Endothelial cell of umbilical vein (primary cell): ENCODE data around the gene DENND5B. TPM values are rescaled to one million over a fixed set of nuclear protein-coding genes. Genes with fewer than 3 reads are reported as not detected.

Experiments
- BruUV-seq: library from RNA; stranded (reverse); fragments of 400-500 nt; replicated peaks from 2 replicates; lab custom pipeline; 2021; lab: Mats Ljungman, UMichigan
- CTCF ChIA-PET: fragments of 300-600, 350-600 bp; sonication (Branson Sonifier 250); formaldehyde crosslinking; loops from one replicate; lab custom pipeline; 2021; ENCODE audit warnings: antibody characterized with exemption, inconsistent platforms; lab: Charles Lee
- POLR2A ChIA-PET: fragments of 300-600, 350-600 bp; sonication (Branson Sonifier 250); formaldehyde crosslinking; loops from one replicate; lab custom pipeline; 2021; ENCODE audit warnings: antibody characterized with exemption, inconsistent platforms; lab: Charles Lee
- DNase-seq: peaks from one replicate; pipeline ENCODE4 v3.0.0-alpha.2; 2011; ENCODE audit warnings: low read depth, low spot score
- FAIRE-seq: peaks from 2 replicates; lab custom pipeline; 2011; peaks lifted over from hg19 to GRCh38; lab: Jason Lieb, UNC
- H2AFZ ChIP-seq: 2 replicates; pipeline ENCODE4 v1.6.0; 2012; ENCODE audit warnings: low read depth, low read length, control low read depth, inconsistent platforms
- H3K27ac ChIP-seq: 2 replicates; pipeline ENCODE4 v1.5.1; 2011; ENCODE audit warnings: low read depth, mild to moderate bottlenecking, control low read depth, low read length, moderate library complexity; ENCODE audit not compliant: insufficient read depth
- H3K27me3 ChIP-seq, 2 experiments: 2 replicates each; pipeline versions ENCODE4 v1.6.0 to v1.6.1; 2011; ENCODE audit warnings: low read length in 2 of 2, mixed read lengths in 1 of 2; ENCODE audit not compliant: control insufficient read depth in 2 of 2, insufficient read depth in 2 of 2
- H3K36me3 ChIP-seq, 2 experiments: 2 replicates in 1 of 2; 3 replicates in 1 of 2; pipeline ENCODE4 v1.5.1; 2011; ENCODE audit warnings: low read length in 2 of 2, mild to moderate bottlenecking in 1 of 2, moderate library complexity in 1 of 2; ENCODE audit not compliant: control insufficient read depth in 2 of 2, insufficient read depth in 2 of 2; ENCODE audit errors: extremely low read depth in 1 of 2
- H3K4me1 ChIP-seq: 3 replicates; pipeline ENCODE4 v1.5.1; 2011; ENCODE audit warnings: mild to moderate bottlenecking, low read length; ENCODE audit not compliant: control insufficient read depth, insufficient read depth; ENCODE audit errors: extremely low read depth
- H3K4me2 ChIP-seq: 2 replicates; pipeline ENCODE4 v1.6.1; 2011; ENCODE audit warnings: low read length, control low read depth, mixed read lengths; ENCODE audit not compliant: insufficient read depth
- H3K4me3 ChIP-seq, 3 experiments: fragments of 200-600 bp in 1 of 3; sonication (generic), shearing (Covaris generic) in 1 of 3; replicated peaks in 1 of 3; 2 replicates each; pipeline ENCODE4 v1.5.1; 2011 to 2016; ENCODE audit warnings: control low read depth in 3 of 3, low read length in 3 of 3, mild to moderate bottlenecking in 2 of 3, inconsistent platforms in 1 of 3, low read depth in 1 of 3, moderate library complexity in 1 of 3; ENCODE audit not compliant: insufficient read depth in 1 of 3
- H3K79me2 ChIP-seq: 2 replicates; pipeline ENCODE4 v1.6.0; 2012; ENCODE audit warnings: low read length, inconsistent platforms; ENCODE audit not compliant: control insufficient read depth, insufficient read depth
- H3K9ac ChIP-seq: replicated peaks from 2 replicates; pipeline ENCODE3; 2011; ENCODE audit warnings: low read length, control low read depth; ENCODE audit not compliant: insufficient read depth; ENCODE audit errors: extremely low read depth
- H3K9me1 ChIP-seq: replicated peaks from 3 replicates; pipeline ENCODE4 v1.6.0; 2011; ENCODE audit warnings: mild to moderate bottlenecking, low read length; ENCODE audit not compliant: control insufficient read depth, insufficient read depth; ENCODE audit errors: extremely low read depth
- H3K9me3 ChIP-seq: replicated peaks from 2 replicates; pipeline ENCODE4 v1.5.1; 2012; ENCODE audit warnings: low read length, inconsistent platforms; ENCODE audit not compliant: control insufficient read depth, insufficient read depth
- H4K20me1 ChIP-seq: replicated peaks from 2 replicates; pipeline ENCODE3; 2011; ENCODE audit warnings: mild to moderate bottlenecking, low read length; ENCODE audit not compliant: control insufficient read depth, insufficient read depth; ENCODE audit errors: extremely low read depth
- EZH2 ChIP-seq: IDR thresholded peaks from 2 replicates; pipeline ENCODE4 v1.6.1; 2012; ENCODE audit warnings: borderline replicate concordance, low read depth, mild to moderate bottlenecking, moderate library complexity, low read length, inconsistent platforms; ENCODE audit not compliant: severe bottlenecking
- FOS ChIP-seq: IDR thresholded peaks from 2 replicates; pipeline ENCODE4 v1.6.1; 2011; ENCODE audit warnings: mild to moderate bottlenecking, low read length, moderate library complexity, borderline replicate concordance; ENCODE audit not compliant: insufficient read depth
- GATA2 ChIP-seq: IDR thresholded peaks from 2 replicates; pipeline ENCODE4 v1.7.0; 2011; ENCODE audit warnings: low read depth, mild to moderate bottlenecking, moderate library complexity, mixed read lengths, low read length; ENCODE audit not compliant: insufficient read length, insufficient read depth
- JUN ChIP-seq: IDR thresholded peaks from 2 replicates; pipeline ENCODE4 v1.6.1; 2011; ENCODE audit warnings: borderline replicate concordance, low read depth; ENCODE audit not compliant: insufficient read length, insufficient read depth
- MYC ChIP-seq: IDR thresholded peaks from one replicate; pipeline ENCODE4 v1.6.1; 2011; ENCODE audit warnings: mild to moderate bottlenecking, low read depth, low read length
- POLR2A ChIP-seq: IDR thresholded peaks from 2 replicates; pipeline ENCODE4 v1.6.1; 2012; ENCODE audit warnings: low read depth, mild to moderate bottlenecking, control low read depth, low read length
- POLR2AphosphoS5 ChIP-seq: IDR thresholded peaks from 2 replicates; pipeline ENCODE4 v1.6.1; 2012; ENCODE audit warnings: low read depth, mild to moderate bottlenecking, control low read depth, low read length, moderate library complexity; ENCODE audit not compliant: insufficient read depth
- dilution Hi-C: fragments of 300-500 bp; cut with MboI; formaldehyde crosslinking; loops from one replicate; pipeline ENCODE4 v1.15.0; 2019; ENCODE audit warnings: low sequenced_read_pairs; ENCODE audit not compliant: extremely low pct_ligation_motif_present
- intact Hi-C: fragments of 100-400 bp; cut with micrococcal nuclease; formaldehyde crosslinking; loops from one replicate; pipeline ENCODE4 v1.10.0; 2022
- polyA plus RNA-seq, 4 experiments: library from polyadenylated mRNA; depleted of rRNA in 3 of 4; stranded (reverse) in 3 of 4; unstranded in 1 of 4; fragments of >200 nt; gene quantifications; 2 replicates each; pipeline versions ENCODE4 v1.2.1 to v1.2.3, GENCODE V29; 2011 to 2012; ENCODE audit warnings: missing spikeins in 1 of 4
- total RNA-seq: library from RNA; stranded (reverse); gene quantifications from 2 replicates; pipeline ENCODE4 v1.2.3, GENCODE V29; 2021
- TF ChIP-seq, protein P1 (sequence below): IDR thresholded peaks from 2 replicates; pipeline ENCODE4 v1.6.1; 2011; ENCODE audit not compliant: insufficient read depth, insufficient read length
- TF ChIP-seq, protein P2 (sequence below), 2 donors: IDR thresholded peaks; 1 replicate in 1 of 2; 2 replicates in 1 of 2; pipeline ENCODE4 v1.5.1; 2011; ENCODE audit warnings: low read length in 2 of 2, mild to moderate bottlenecking in 2 of 2, moderate library complexity in 2 of 2, control low read depth in 1 of 2, inconsistent platforms in 1 of 2, low read depth in 1 of 2; ENCODE audit not compliant: insufficient read depth in 1 of 2; ENCODE audit errors: extremely low read depth in 1 of 2

The DENND5B gene
- total and polyA plus RNA-seq, 2 donors (not counting 3 experiments of a cell fraction or from before 2014, with no cell fraction given): 10.3 to 18.3 TPM

DNA sequence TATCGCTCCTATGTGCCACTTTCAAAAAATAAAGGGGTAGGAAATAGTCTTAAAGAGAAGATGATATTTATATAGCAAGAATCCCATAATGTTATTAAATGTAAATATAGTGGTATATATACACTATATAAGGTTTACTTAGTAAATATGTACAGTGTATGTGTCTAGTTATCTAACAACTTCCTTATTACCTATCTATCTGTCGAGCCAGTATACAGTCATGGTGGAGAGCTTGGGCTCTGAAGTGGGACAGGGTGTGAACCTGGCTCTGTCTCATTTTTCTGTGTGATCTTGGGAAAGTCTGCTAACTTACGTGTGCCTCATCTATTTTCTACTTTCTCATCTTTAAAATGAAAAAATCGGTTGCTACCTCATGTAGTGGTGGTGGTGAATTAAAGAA lies 202.2 kb downstream of the DENND5B start:
- dilution Hi-C loops (no loop called here), intact Hi-C loops (no loop called here)
- TF ChIP-seq JUN (no peak), MYC (no peak), EZH2 (no peak), POLR2AphosphoS5 (no peak), GATA2 (no peak), POLR2A (no peak), FOS (no peak)
- TF ChIP-seq, protein P1, sequence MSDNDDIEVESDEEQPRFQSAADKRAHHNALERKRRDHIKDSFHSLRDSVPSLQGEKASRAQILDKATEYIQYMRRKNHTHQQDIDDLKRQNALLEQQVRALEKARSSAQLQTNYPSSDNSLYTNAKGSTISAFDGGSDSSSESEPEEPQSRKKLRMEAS: no peak
- TF ChIP-seq, protein P2, sequence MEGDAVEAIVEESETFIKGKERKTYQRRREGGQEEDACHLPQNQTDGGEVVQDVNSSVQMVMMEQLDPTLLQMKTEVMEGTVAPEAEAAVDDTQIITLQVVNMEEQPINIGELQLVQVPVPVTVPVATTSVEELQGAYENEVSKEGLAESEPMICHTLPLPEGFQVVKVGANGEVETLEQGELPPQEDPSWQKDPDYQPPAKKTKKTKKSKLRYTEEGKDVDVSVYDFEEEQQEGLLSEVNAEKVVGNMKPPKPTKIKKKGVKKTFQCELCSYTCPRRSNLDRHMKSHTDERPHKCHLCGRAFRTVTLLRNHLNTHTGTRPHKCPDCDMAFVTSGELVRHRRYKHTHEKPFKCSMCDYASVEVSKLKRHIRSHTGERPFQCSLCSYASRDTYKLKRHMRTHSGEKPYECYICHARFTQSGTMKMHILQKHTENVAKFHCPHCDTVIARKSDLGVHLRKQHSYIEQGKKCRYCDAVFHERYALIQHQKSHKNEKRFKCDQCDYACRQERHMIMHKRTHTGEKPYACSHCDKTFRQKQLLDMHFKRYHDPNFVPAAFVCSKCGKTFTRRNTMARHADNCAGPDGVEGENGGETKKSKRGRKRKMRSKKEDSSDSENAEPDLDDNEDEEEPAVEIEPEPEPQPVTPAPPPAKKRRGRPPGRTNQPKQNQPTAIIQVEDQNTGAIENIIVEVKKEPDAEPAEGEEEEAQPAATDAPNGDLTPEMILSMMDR (IDR thresholded peaks at IDR 0.05; ENCODE audit: extremely low read depth in 1 of 2, insufficient read depth in 1 of 2, low read depth in 1 of 2, low read length in 2 of 2): no peak
- ChIA-PET POLR2A (no interaction called here), CTCF (no interaction called here)
- FAIRE-seq (no peak), DNase-seq (no peak)
- Histone ChIP-seq H3K4me2 (no peak overlapping the region), H3K27ac (no peak overlapping the region), H4K20me1 (no peaks in the 10 kb centered on the region), H3K9me3 (no peaks in the 10 kb centered on the region), H3K9ac (no peak overlapping the region), H3K4me1 (no peaks in the 10 kb centered on the region), H3K9me1 (no peaks in the 10 kb centered on the region), H3K79me2 (no peaks in the 10 kb centered on the region), H3K4me3 (no peak overlapping the region), H3K36me3 (peaks cover 0 to 4% of the 10 kb centered on the region in 2 experiments), H3K27me3 (no peaks in the 10 kb centered on the region), H2AFZ (no peak overlapping the region)
- no TSS peak for BruUV-seq
